ENCODE results near the gene GRXCR1. TPM values are rescaled to one million over a fixed set of nuclear protein-coding genes. Genes with fewer than 3 reads are reported as not detected.

The GRXCR1 gene
- total and polyA plus RNA-seq, 2 of the 4 experiments (the other 2 are of a cell fraction) = not detected

- no peak overlapping the region for H2AK5ac ChIP-seq (ENCODE audit: low read depth, low read length)
- no peak overlapping the region for H2BK5ac ChIP-seq (ENCODE audit: low read depth, low read length, poor library complexity, severe bottlenecking)
- H3K27ac ChIP-seq (ENCODE audit: insufficient read depth, low read length) = no peak overlapping the region
- no peak overlapping the region for H4K91ac ChIP-seq (ENCODE audit: insufficient read depth, low read depth, low read length)
- no TSS peak for BruUV-seq (replicated peaks)
- no peaks in the 10 kb centered on the region for H3K4me1 ChIP-seq (ENCODE audit: control insufficient read depth, insufficient read depth, low read length)
- no peak overlapping the region for H2BK120ac ChIP-seq (ENCODE audit: low read depth, low read length)
- ATAC-seq (ENCODE audit: low read depth) (no peak), DNase-seq (no peak)
- H2AFZ ChIP-seq (replicated peaks; ENCODE audit: low read length, poor library complexity) = no peak overlapping the region
- intact Hi-C loops (cut with micrococcal nuclease) (no loop called here), in situ Hi-C loops (cut with MboI; ENCODE audit: low sequenced_read_pairs) (no loop called here), dilution Hi-C loops (cut with HindIII; ENCODE audit: low sequenced_read_pairs, unreplicated experiment) (no loop called here)
- H3K4me2 ChIP-seq (ENCODE audit: low read depth, low read length) = no peak overlapping the region
- H4K5ac ChIP-seq (ENCODE audit: low read depth, low read length) = no peak overlapping the region
- no peak overlapping the region for H3K4ac ChIP-seq (ENCODE audit: low read depth, low read length)
- H3K14ac ChIP-seq (replicated peaks; ENCODE audit: low read depth, low read length) = no peak overlapping the region
- no peaks in the 10 kb centered on the region for H3K79me1 ChIP-seq (ENCODE audit: low read depth in 1 of 2, low read length in 2 of 2)
- no peaks in the 10 kb centered on the region for H3K27me3 ChIP-seq (ENCODE audit: control insufficient read depth, insufficient read depth, low read length)
- no peak overlapping the region for H2AK9ac ChIP-seq (replicated peaks; ENCODE audit: low read depth, low read length, poor library complexity)
- no peaks in the 10 kb centered on the region for H4K20me1 ChIP-seq (ENCODE audit: insufficient read depth, low read length)
- POLR2A ChIA-PET (ENCODE audit: unreplicated experiment) = no interaction called here
- H4K8ac ChIP-seq (ENCODE audit: low read depth in 2 of 2, low read length in 2 of 2) = no peak overlapping the region
- H3K9me1 ChIP-seq (ENCODE audit: insufficient read depth, low read length) = no peaks in the 10 kb centered on the region
- H3K9me3 ChIP-seq (ENCODE audit: control insufficient read depth, insufficient read depth, low read length) = peaks cover 2% of the 10 kb centered on the region; the same call in 1 of the 2 replicates
- no peak for TF ChIP-seq CTCF (conservative IDR thresholded peaks at IDR 0.05; ENCODE audit: low read depth, low read length)
- no peak for TF ChIP-seq MAZ (IDR thresholded peaks at IDR 0.05; ENCODE audit: borderline replicate concordance, low read depth, low read length)
- TF ChIP-seq CEBPB (IDR thresholded peaks at IDR 0.05; ENCODE audit: low read depth, low read length) = no peak
- no peak for TF ChIP-seq MXI1 (IDR thresholded peaks at IDR 0.05; ENCODE audit: borderline replicate concordance, low read depth, low read length)
- no peak for TF ChIP-seq USF2 (IDR thresholded peaks at IDR 0.05; ENCODE audit: low read depth, low read length)
- no peak for TF ChIP-seq CHD1 (IDR thresholded peaks at IDR 0.05; ENCODE audit: low read depth, low read length)
- TF ChIP-seq BHLHE40 (IDR thresholded peaks at IDR 0.05; ENCODE audit: low read depth, low read length) = no peak
- no peak for TF ChIP-seq NFE2L2 (IDR thresholded peaks at IDR 0.05; ENCODE audit: low read depth, low read length)
- no peak for TF ChIP-seq ELK1 (IDR thresholded peaks at IDR 0.05; ENCODE audit: borderline replicate concordance, low read depth, low read length)
- no peak for TF ChIP-seq RFX5 (IDR thresholded peaks at IDR 0.05; ENCODE audit: low read depth, low read length)
- no peak for TF ChIP-seq SMC3 (IDR thresholded peaks at IDR 0.05; ENCODE audit: low read depth, low read length)
- no peak for TF ChIP-seq MAFK (IDR thresholded peaks at IDR 0.05; ENCODE audit: low read depth, low read length)
- TF ChIP-seq RAD21 (IDR thresholded peaks at IDR 0.05; ENCODE audit: low read length) = no peak
- no peak for TF ChIP-seq POLR2A (IDR thresholded peaks at IDR 0.05; ENCODE audit: low read depth, low read length)
- TF ChIP-seq RCOR1 (IDR thresholded peaks at IDR 0.05; ENCODE audit: insufficient replicate concordance, low read length) = no peak
- TF ChIP-seq FOS (IDR thresholded peaks at IDR 0.05; ENCODE audit: low read depth, low read length) = no peak
- no peak overlapping the region for H3K23ac ChIP-seq (ENCODE audit: low read depth, low read length)
- no peak overlapping the region for H3K56ac ChIP-seq (ENCODE audit: extremely low read depth, insufficient read depth, low read length)
- no peak overlapping the region for H3K18ac ChIP-seq (ENCODE audit: low read depth, low read length)
- CTCF ChIA-PET = interaction anchor here (0.7 kb wide), 1 partner anchor 11 kb away, joined by 3 read pairs; no protein-coding TSS in a partner anchor
- H3K4me3 ChIP-seq (ENCODE audit: insufficient read depth, low read depth, low read length) = no peak overlapping the region
- WGBS, 2 experiments (ENCODE audit: extremely low coverage in 2 of 2, insufficient read length in 1 of 2) = no CpG with 5 or more reads among the region's 1 CpG
- no peak overlapping the region for H2BK15ac ChIP-seq (ENCODE audit: low read depth, low read length)
- no peak overlapping the region for H2BK20ac ChIP-seq (ENCODE audit: low read depth, low read length)
- H3K9ac ChIP-seq (ENCODE audit: low read depth, low read length) = no peak overlapping the region
- H3K36me3 ChIP-seq (ENCODE audit: control insufficient read depth, insufficient read depth, low read length) = no peaks in the 10 kb centered on the region
These were observed 46.9 kb upstream of the GRXCR1 start for GRCh38 chr4:42845586-42845985.

Measured in IMR-90 (cell line).